CD4-positive, CD25-positive, alpha-beta regulatory T cell (primary cell): Measurements from ENCODE around the gene NACC2. TPM values are rescaled to one million over a fixed set of nuclear protein-coding genes. Genes with fewer than 3 reads are reported as not detected.

ENCODE experiments used
- ATAC-seq, 2 donors: fragments of 150-1000 bp; cut with Tn5 transposase; one replicate each; pipeline ENCODE4 v1.10.0; 2021; ENCODE audit warnings: low read depth in 2 of 2, moderate number of reproducible peaks in 2 of 2, moderate library complexity in 1 of 2
- DNase-seq, 3 donors: peaks; one replicate each; pipeline versions ENCODE4 v3.0.0 to v3.0.0-alpha.2; 2012 to 2022; ENCODE audit warnings: mixed read lengths in 1 of 3
- H3K27ac ChIP-seq: one replicate; pipeline ENCODE4 v1.7.0; 2013; ENCODE audit warnings: mild to moderate bottlenecking, low read length; ENCODE audit not compliant: insufficient read depth, poor library complexity, severe bottlenecking
- H3K27me3 ChIP-seq: one replicate; pipeline ENCODE4 v1.7.0; 2013; ENCODE audit warnings: low read length; ENCODE audit not compliant: control insufficient read depth, insufficient read depth
- H3K36me3 ChIP-seq: one replicate; pipeline ENCODE4 v1.7.0; 2013; ENCODE audit warnings: mild to moderate bottlenecking, low read length, moderate library complexity; ENCODE audit not compliant: control insufficient read depth, insufficient read depth
- H3K4me1 ChIP-seq: 2 replicates; pipeline ENCODE4 v1.7.0; 2013; ENCODE audit warnings: mild to moderate bottlenecking, low read length; ENCODE audit not compliant: insufficient read depth, control insufficient read depth, poor library complexity, severe bottlenecking
- H3K4me3 ChIP-seq: one replicate; pipeline ENCODE4 v1.7.0; 2013; ENCODE audit warnings: low read depth, mild to moderate bottlenecking, low read length, moderate library complexity
- H3K9me3 ChIP-seq, 2 experiments: 1 replicate in 1 of 2; 2 replicates in 1 of 2; pipeline ENCODE4 v1.7.0; 2013; ENCODE audit warnings: low read length in 2 of 2, mild to moderate bottlenecking in 1 of 2, moderate library complexity in 1 of 2; ENCODE audit not compliant: control insufficient read depth in 2 of 2
- H3K27ac Mint-ChIP-seq, 3 donors: one replicate each; pipeline ENCODE4 v1.8.0; 2020 to 2022; ENCODE audit warnings: mild to moderate bottlenecking in 3 of 3, mixed read lengths in 3 of 3, moderate library complexity in 2 of 3
- H3K27me3 Mint-ChIP-seq: one replicate; pipeline ENCODE4 v1.8.0; 2022; ENCODE audit warnings: mild to moderate bottlenecking, mixed read lengths
- H3K36me3 Mint-ChIP-seq: one replicate; pipeline ENCODE4 v1.8.0; 2020; ENCODE audit warnings: mixed read lengths
- H3K4me1 Mint-ChIP-seq, 4 donors: one replicate each; pipeline ENCODE4 v1.8.0; 2020 to 2022; ENCODE audit warnings: mixed read lengths in 4 of 4, mild to moderate bottlenecking in 1 of 4
- H3K4me3 Mint-ChIP-seq, 4 donors: one replicate each; pipeline ENCODE4 v1.8.0; 2020 to 2022; ENCODE audit warnings: mild to moderate bottlenecking in 4 of 4, mixed read lengths in 4 of 4, moderate library complexity in 3 of 4
- H3K9me3 Mint-ChIP-seq, 7 donors: one replicate each; pipeline ENCODE4 v1.8.0; 2020 to 2022; ENCODE audit warnings: mixed read lengths in 7 of 7, mild to moderate bottlenecking in 3 of 7, moderate library complexity in 2 of 7
- polyA plus RNA-seq, 4 donors: library from polyadenylated mRNA; unstranded; fragments of 300-500 nt; fragmentation: Illumina TruSeq; gene quantifications; one replicate each; pipeline ENCODE4 v1.2.3, GENCODE V29; 2021
- total RNA-seq: library from RNA; stranded (reverse); gene quantifications from one replicate; pipeline ENCODE4 v1.2.3, GENCODE V29; 2022

Gene NACC2, protein sequence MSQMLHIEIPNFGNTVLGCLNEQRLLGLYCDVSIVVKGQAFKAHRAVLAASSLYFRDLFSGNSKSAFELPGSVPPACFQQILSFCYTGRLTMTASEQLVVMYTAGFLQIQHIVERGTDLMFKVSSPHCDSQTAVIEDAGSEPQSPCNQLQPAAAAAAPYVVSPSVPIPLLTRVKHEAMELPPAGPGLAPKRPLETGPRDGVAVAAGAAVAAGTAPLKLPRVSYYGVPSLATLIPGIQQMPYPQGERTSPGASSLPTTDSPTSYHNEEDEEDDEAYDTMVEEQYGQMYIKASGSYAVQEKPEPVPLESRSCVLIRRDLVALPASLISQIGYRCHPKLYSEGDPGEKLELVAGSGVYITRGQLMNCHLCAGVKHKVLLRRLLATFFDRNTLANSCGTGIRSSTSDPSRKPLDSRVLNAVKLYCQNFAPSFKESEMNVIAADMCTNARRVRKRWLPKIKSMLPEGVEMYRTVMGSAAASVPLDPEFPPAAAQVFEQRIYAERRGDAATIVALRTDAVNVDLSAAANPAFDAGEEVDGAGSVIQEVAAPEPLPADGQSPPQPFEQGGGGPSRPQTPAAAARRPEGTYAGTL
- total RNA-seq, result 4.8 TPM
- 1 to 10 TPM in 2 of 4 donors, under 1 TPM in 2; 0.76 to 1.9 (median 0.92) TPM for polyA plus RNA-seq

- DNase-seq, result peak in 1 of 3 donors; percentile 23
- Histone ChIP-seq H3K9me3 (no peaks in the 10 kb centered on the region), H3K4me3 (no peak within 1 kb of the TSS), H3K27me3 (no peaks in the 10 kb centered on the region), H3K36me3 (no peaks in the 10 kb centered on the region), H3K27ac (peak within 1 kb of the TSS; percentile 51), H3K4me1 (peaks cover 24% of the 10 kb centered on the region)
- peak within 1 kb of the TSS; percentile 75 to 87 (median 82) for H3K4me3 Mint-ChIP-seq
- peaks cover 12% of the 10 kb centered on the region for H3K27me3 Mint-ChIP-seq
- ATAC-seq, result no peak
- H3K9me3 Mint-ChIP-seq, result no peaks in the 10 kb centered on the region
- peaks cover 0 to 29% (median 6%) of the 10 kb centered on the region in 4 donors for H3K4me1 Mint-ChIP-seq
- no peak within 1 kb of the TSS for H3K27ac Mint-ChIP-seq
- no peaks in the 10 kb centered on the region for H3K36me3 Mint-ChIP-seq
Observed at GRCh38 chr9:136095070-136096058, at the start of gene NACC2. TSS of gene NACC2 (minus strand) at chr9:136095289. CDS start at chr9:136050521, 44,768 bp downstream.

DNA sequence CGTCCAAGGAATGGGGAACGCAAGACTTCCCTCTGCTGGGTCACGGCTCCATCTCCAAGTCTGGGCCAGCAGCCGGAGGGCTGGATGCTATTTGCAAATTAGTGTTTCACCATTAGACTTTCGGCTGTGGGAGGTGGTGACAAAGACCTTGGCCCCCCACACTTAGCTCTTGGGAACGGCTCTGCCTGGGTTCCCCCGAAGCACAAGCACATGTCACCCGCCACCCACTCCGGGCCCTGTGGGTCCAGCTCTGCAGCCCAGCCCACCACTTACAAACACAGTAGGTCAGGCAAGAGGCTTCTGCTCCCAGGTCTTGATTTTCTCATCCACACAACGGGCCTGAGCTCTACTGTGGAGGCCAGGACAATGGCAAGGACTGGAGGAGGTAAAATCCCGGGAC lies 49.4 kb upstream of the NACC2 start:
- H3K9me3 Mint-ChIP-seq, result peaks cover 0 to 3% (median 0%) of the 10 kb centered on the region in 7 donors
- H3K36me3 Mint-ChIP-seq, result no peaks in the 10 kb centered on the region
- Histone ChIP-seq H3K36me3 (no peaks in the 10 kb centered on the region), H3K4me1 (no peaks in the 10 kb centered on the region), H3K9me3 (no peaks in the 10 kb centered on the region), H3K27ac (no peak overlapping the region), H3K27me3 (no peaks in the 10 kb centered on the region), H3K4me3 (no peak overlapping the region)
- DNase-seq (no peak), ATAC-seq (no peak)
- H3K27me3 Mint-ChIP-seq, result no peaks in the 10 kb centered on the region
- H3K4me1 Mint-ChIP-seq, result no peaks in the 10 kb centered on the region
- no peak overlapping the region for H3K27ac Mint-ChIP-seq
- H3K4me3 Mint-ChIP-seq, result no peak overlapping the region

- Mint-ChIP-seq H3K4me1 (no peaks in the 10 kb centered on the region), H3K27me3 (no peaks in the 10 kb centered on the region), H3K27ac (no peak overlapping the region), H3K4me3 (no peak overlapping the region), H3K9me3 (peaks cover 0 to 3% (median 0%) of the 10 kb centered on the region in 7 donors), H3K36me3 (no peaks in the 10 kb centered on the region)
- no peak overlapping the region for H3K4me3 ChIP-seq
- no peaks in the 10 kb centered on the region for H3K9me3 ChIP-seq
- no peak for ATAC-seq
- no peaks in the 10 kb centered on the region for H3K36me3 ChIP-seq
- no peaks in the 10 kb centered on the region for H3K27me3 ChIP-seq
- no peak for DNase-seq
- no peaks in the 10 kb centered on the region for H3K4me1 ChIP-seq
- H3K27ac ChIP-seq, result no peak overlapping the region
Observed at GRCh38 chr9:136143215-136144001, 48.3 kb upstream of the NACC2 start.

- Histone ChIP-seq H3K27ac (no peak overlapping the region), H3K4me3 (no peak overlapping the region), H3K9me3 (no peaks in the 10 kb centered on the region), H3K4me1 (no peaks in the 10 kb centered on the region), H3K36me3 (no peaks in the 10 kb centered on the region), H3K27me3 (no peaks in the 10 kb centered on the region)
- no peak overlapping the region for H3K27ac Mint-ChIP-seq
- DNase-seq (no peak), ATAC-seq (no peak)
- H3K27me3 Mint-ChIP-seq, result no peaks in the 10 kb centered on the region
- no peaks in the 10 kb centered on the region for H3K4me1 Mint-ChIP-seq
- H3K36me3 Mint-ChIP-seq, result no peaks in the 10 kb centered on the region
- no peak overlapping the region for H3K4me3 Mint-ChIP-seq
- peaks cover 0 to 3% (median 0%) of the 10 kb centered on the region in 7 donors for H3K9me3 Mint-ChIP-seq
Observed at GRCh38 chr9:136142859-136143214, 47.7 kb upstream of the NACC2 start.

- Histone ChIP-seq H3K4me3 (no peak overlapping the region), H3K36me3 (no peaks in the 10 kb centered on the region), H3K4me1 (no peaks in the 10 kb centered on the region), H3K27me3 (no peaks in the 10 kb centered on the region), H3K27ac (no peak overlapping the region), H3K9me3 (no peaks in the 10 kb centered on the region)
- Mint-ChIP-seq H3K4me3 (no peak overlapping the region), H3K36me3 (no peaks in the 10 kb centered on the region), H3K27me3 (no peaks in the 10 kb centered on the region), H3K9me3 (peaks cover 0 to 3% (median 0%) of the 10 kb centered on the region in 7 donors), H3K4me1 (no peaks in the 10 kb centered on the region), H3K27ac (no peak overlapping the region)
- no peak for DNase-seq
- no peak for ATAC-seq
Observed at GRCh38 chr9:136142414-136142796, 47.3 kb upstream of the NACC2 start.

DNA sequence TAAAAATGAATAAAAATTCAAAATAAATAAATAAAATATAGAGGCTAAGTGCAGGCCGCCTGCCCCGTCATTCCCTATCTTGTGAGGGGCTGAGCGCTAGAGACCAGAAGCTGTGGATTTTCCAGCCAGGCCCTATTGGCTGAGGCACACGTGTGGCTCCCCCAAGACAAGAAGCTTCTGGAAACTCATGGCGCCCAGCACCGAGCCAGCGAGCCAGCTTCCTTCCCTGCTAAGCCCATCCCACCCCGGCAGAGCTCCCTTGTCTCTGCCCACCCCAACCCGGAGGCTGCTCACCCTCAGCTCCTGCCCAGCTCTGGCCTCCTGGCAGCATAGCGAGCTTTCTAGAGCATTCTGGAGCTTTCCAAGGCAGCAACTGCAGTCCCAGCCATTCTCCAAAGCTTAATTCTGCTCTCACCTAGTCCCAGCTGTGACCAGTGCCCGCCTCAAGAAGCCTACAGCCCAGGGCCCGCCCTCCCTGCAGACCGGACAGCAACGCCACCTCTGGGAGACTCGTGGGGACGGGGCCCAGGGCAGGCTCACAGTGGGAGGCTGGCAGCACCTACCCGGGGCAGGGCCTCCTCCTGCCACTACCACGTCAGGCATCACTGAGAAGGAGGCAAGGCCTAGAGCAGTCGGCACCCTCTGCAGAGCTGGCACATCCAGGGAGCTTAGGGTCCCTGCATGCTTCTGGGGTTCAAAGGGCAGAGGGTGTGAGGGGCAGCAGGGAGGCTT lies 46.8 kb upstream of the NACC2 start:
- Histone ChIP-seq H3K27me3 (no peaks in the 10 kb centered on the region), H3K9me3 (no peaks in the 10 kb centered on the region), H3K36me3 (no peaks in the 10 kb centered on the region), H3K27ac (no peak overlapping the region), H3K4me1 (no peaks in the 10 kb centered on the region), H3K4me3 (no peak overlapping the region)
- H3K27ac Mint-ChIP-seq, result no peak overlapping the region
- H3K4me1 Mint-ChIP-seq, result no peaks in the 10 kb centered on the region
- no peaks in the 10 kb centered on the region for H3K36me3 Mint-ChIP-seq
- no peak overlapping the region for H3K4me3 Mint-ChIP-seq
- DNase-seq (no peak), ATAC-seq (no peak)
- no peaks in the 10 kb centered on the region for H3K27me3 Mint-ChIP-seq
- H3K9me3 Mint-ChIP-seq, result peaks cover 0 to 3% (median 0%) of the 10 kb centered on the region in 7 donors
